Vagina (tissue), 2 donors: ENCODE measurements around the gene ADCY4.

Experiments used
- POLR2A ChIP-seq, 2 donors: fragments of 450-650 bp; IDR thresholded peaks; one replicate each; pipeline ENCODE4 v1.6.1; 2017; ENCODE audit warnings: antibody characterized with exemption in 2 of 2, mild to moderate bottlenecking in 2 of 2, moderate library complexity in 2 of 2
- POLR2AphosphoS5 ChIP-seq, 2 donors: sonication (generic); formaldehyde crosslinking; IDR thresholded peaks; one replicate each; pipeline ENCODE4 v1.9.0; 2017; ENCODE audit warnings: antibody characterized with exemption in 2 of 2, mild to moderate bottlenecking in 2 of 2, low read depth in 1 of 2; ENCODE audit not compliant: insufficient read depth in 1 of 2
- TF ChIP-seq, protein P1 (sequence below), 3 experiments: fragments of 450-650 bp in 2 of 3; fragments of 200-600 bp in 1 of 3; sonication (generic) in 1 of 3; IDR thresholded peaks; one replicate each; pipeline ENCODE4 v1.5.1; 2017 to 2019; ENCODE audit warnings: antibody characterized with exemption in 3 of 3, mild to moderate bottlenecking in 2 of 3, moderate library complexity in 2 of 3

DNA sequence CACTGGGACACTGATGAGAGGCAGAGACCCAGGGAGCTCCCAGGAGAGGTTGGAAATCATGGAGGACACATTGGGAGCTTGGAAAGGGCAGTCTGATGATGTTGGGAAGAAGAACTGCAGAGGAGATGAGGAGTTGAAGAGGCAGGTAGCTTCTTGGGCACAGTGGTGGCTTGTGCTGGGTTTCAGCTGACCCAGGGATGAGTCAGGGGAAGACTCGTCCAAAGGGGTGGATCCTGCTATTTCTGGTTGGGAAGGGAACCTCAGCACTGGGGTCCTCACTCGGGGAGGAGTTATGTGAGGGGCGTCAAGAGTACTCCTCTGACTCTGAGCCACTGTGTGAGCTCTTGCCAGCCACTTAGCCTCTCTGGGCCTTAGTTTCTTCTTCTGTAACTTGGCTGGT is 11.5 kb downstream of the ADCY4 start:
- TF ChIP-seq POLR2A (IDR thresholded peaks at IDR 0.05) (no peak), POLR2AphosphoS5 (IDR thresholded peaks at IDR 0.05; ENCODE audit: insufficient read depth in 1 of 2, low read depth in 1 of 2) (no peak)
- TF ChIP-seq, protein P1, sequence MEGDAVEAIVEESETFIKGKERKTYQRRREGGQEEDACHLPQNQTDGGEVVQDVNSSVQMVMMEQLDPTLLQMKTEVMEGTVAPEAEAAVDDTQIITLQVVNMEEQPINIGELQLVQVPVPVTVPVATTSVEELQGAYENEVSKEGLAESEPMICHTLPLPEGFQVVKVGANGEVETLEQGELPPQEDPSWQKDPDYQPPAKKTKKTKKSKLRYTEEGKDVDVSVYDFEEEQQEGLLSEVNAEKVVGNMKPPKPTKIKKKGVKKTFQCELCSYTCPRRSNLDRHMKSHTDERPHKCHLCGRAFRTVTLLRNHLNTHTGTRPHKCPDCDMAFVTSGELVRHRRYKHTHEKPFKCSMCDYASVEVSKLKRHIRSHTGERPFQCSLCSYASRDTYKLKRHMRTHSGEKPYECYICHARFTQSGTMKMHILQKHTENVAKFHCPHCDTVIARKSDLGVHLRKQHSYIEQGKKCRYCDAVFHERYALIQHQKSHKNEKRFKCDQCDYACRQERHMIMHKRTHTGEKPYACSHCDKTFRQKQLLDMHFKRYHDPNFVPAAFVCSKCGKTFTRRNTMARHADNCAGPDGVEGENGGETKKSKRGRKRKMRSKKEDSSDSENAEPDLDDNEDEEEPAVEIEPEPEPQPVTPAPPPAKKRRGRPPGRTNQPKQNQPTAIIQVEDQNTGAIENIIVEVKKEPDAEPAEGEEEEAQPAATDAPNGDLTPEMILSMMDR (IDR thresholded peaks at IDR 0.05) = no peak
